T1000 (cell line): ENCODE measurements around the gene TICAM2.
"Not testable (repeated sequence)": the region's sequence is repeated elsewhere in the genome, so short reads cannot be mapped to it uniquely, and the experiment has no call there.

ENCODE experiments used
- DNase-seq: peaks from one replicate; lab custom pipeline; 2025; ENCODE audit warnings: mixed read lengths; lab: John Stamatoyannopoulos, UW

Gene TICAM2

GRCh38 chr5:115601701-115602590 lies at the start of gene TICAM2:
Gene TICAM2 (minus strand): TSS chr5:115602479. CDS start chr5:115581256, 21,223 bp downstream.
- no peak for DNase-seq

GRCh38 chr5:115649541-115649940 lies 47.3 kb upstream of the TICAM2 start:
- DNase-seq = no peak

DNA sequence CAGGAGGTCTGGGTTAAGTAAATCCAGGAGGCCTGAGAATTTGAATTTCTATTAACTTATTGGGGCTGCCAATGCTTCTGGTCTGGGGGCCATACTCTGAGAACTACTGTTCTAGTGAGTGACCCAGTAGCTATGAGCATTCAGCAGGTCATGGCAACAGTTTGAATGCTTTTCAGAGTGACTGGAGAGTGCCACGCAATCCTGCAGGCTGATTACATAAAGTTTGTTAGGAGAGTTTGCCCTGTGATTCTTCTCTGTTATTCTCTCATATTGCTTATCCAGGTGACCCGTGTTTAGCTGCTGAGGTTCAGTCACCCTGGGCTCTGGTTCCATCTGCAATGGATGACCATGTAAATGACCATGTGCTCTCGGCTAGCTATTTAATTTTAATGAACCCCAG lies 45.8 kb upstream of the TICAM2 start:
- no peak for DNase-seq

GRCh38 chr5:115645386-115645785 lies 43.1 kb upstream of the TICAM2 start:
- not testable (repeated sequence) for DNase-seq

GRCh38 chr5:115644046-115644445 lies 41.8 kb upstream of the TICAM2 start:
- DNase-seq = no peak

DNA sequence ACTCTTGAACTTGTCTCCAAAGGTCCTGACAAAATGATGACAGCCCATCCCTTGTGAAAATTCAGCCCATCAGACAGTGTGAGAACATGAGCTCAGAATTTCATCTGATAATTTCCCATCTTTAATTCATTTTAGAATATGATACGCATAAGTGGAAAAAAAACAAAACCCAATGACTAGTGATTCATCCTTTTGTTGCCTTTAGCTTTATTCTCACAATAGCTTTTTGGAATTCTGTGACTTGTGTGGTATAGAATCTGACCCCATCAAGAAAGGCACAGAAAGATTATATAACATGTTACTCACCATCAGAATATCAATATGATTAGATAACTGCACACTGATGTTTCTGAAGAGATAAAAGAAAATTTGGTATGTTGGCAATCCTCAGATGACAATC lies 39.7 kb upstream of the TICAM2 start:
- DNase-seq = no peak

DNA sequence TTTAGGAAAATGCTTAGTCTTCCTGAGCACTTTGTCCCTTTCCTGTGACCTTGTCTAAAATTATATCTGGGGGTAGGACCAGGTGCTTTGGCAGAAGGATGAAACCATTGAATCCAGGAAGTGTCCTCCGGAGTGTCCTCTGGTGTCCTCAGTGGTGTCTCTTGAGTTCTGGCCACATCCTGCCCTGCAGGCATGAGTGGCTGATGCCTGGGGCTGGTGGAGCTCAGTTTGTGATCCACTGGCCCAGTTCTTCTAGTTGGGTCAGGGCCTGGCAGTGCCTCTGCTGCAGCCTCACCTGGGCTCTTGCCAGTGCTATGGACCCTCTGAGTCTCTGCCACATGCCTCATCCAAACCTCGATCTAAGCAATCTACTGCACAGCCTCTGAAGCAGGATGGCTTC lies 38.0 kb upstream of the TICAM2 start:
- DNase-seq = no peak

- no peak for DNase-seq
These were observed 37.1 kb upstream of the TICAM2 start for GRCh38 chr5:115639377-115639776.

- DNase-seq = no peak
These were observed 35.2 kb upstream of the TICAM2 start for GRCh38 chr5:115637507-115637906.

GRCh38 chr5:115636008-115636407 lies 33.7 kb upstream of the TICAM2 start:
- DNase-seq = no peak

DNA sequence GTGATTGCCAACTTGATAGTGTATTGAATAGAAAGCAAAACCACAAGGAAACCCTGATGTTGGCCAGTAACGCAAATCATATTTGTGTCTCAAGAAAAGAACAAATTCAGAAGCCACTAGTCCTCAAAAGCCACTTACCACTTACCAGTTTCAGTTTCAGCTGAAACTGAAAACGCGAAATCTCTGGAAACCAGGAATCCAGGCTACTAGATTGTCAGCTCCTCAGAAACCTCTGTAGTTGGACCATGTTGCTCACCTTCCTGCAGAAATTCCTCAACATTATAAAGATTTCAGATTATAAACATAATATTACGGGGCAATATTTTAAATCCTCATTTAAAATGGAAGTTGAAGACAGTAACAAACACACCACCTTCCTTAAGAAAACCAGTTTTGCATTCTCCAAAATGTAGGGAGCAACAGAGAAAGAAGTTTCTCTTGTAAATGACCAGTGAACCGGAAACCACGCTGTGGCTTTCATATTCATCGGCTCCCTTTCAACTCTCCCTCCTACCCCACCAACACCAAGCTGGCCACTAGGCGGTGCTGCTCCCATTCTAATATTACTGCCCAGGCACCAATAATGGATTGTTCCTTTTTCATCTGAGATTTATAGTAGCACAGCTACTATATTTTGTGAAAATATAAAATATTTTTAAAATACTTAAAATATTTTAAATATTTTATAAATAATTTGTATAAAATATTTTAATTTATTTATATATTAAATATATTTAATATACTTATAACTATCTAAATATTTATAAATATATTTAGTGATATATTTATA lies 32.3 kb upstream of the TICAM2 start:
- DNase-seq = peak; percentile 61

DNA sequence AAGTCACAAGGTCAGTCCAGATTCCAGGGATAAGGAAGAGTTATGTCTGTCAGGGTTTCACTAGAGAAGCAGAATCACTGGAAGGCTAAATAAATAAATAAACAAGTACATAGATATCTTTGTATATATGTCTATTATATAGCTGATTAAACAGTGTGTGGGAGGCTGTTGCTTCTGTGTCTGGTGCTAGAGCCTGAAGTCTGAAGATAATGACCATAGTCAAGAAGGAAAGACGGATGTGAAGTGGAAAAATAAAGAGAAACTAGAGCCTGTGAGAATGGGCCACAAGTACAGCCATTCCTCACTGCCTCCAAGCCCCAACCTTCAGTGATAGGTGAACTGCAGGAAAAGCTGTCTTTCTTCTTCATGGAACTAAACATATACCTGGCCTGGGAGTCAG lies 27.6 kb upstream of the TICAM2 start:
- no peak for DNase-seq

DNA sequence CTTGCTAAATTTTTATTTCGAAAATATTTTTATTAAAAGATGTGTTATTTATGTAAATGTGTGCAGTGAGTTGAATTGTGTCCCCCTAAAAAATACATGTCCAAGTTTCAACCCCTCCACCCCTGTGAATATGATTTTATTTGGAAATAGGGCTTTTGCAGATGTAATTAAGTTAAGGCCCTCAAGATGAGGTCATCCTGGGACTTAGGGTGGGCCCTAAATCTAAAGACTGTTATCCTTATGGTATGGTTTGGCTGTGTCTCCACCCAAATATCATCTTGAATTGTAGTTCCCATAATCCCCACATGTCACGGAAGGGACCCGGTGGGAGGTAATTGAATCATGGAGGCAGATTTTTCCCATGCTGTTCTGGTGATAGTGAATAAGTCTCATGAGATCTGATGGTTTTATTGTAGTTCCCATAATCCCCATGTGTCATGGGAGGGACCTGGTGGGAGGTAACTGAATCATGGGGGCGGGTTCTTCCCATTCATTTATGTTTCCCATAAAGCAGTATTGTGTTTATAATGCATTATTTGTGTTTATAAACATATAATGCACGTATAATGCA lies 25.1 kb upstream of the TICAM2 start:
- DNase-seq = no peak

- DNase-seq = no peak
These were observed 24.2 kb upstream of the TICAM2 start for GRCh38 chr5:115626445-115626823.

DNA sequence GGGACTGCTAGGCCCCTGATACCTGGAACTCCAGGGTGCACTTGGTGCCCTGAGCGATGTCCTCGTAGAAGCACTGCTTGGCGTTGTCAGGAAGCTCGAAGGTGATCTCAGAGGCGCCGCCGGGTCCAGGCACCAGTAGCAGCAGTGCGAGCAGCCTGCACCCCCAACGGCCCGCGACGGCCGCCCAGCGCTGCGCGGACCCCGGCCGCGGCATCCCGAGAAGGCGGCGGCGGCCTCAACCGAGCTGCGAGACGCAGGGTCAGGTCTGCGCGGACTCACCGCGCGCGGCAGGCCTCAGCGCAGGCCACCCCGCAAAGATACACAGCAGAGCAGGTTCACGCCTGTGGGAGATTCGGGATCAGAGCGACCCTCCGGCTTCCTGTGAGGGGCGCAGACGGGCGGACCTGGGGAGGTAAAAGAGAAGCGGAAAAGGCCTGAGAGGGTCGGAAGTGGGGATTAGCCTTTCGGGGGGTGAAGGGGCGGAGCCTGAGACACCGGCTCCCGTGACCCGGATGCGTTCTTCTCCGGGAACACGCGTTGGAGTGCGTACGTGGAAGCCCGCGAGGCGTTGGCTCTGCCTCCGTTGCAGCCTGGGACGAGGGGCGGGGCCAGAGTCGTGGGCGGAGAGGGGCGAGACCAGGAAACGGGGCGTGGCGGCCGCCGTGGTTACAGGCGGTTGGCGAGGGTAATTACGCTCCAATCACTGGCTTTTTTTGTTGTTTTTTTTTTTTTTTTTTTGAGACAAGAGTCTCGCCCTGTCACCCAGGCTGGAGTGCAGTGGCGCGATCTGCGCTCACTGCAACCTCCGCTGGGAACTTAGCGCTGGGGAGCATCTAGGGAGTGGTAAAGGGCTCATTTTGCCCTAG lies 23.5 kb upstream of the TICAM2 start, which contains the start of gene TMED7:
Gene TMED7 (minus strand): TSS at position 458 of the 866 bp plus-strand sequence. CDS start 244 bp downstream, at position 214.
- DNase-seq = peak; percentile 97

GRCh38 chr5:115624994-115625393 lies 22.7 kb upstream of the TICAM2 start:
- DNase-seq = no peak

GRCh38 chr5:115623658-115624057 lies 21.4 kb upstream of the TICAM2 start:
- no peak for DNase-seq

GRCh38 chr5:115621365-115621900 lies 19.2 kb upstream of the TICAM2 start:
- DNase-seq = no peak

DNA sequence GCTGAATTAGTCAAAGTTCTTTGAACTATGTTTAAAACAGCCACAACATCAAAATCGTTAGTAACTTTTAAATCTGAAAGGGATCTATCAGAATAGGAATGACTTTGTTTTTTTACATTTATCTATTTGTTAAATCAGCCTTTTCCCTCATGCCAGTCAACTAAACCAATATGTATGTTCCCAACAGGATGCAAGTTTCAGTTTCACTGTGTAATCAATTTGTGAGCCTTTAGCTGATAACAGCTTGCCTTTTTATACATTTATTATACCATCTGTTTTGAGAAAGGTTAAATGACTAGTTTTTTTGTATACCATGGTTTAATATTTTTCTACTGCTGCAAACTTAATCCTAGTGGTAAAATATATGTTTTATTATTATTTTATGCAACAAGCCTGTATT lies 14.6 kb upstream of the TICAM2 start:
- no peak for DNase-seq

GRCh38 chr5:115616472-115616871 lies 14.2 kb upstream of the TICAM2 start:
- no peak for DNase-seq

- no peak for DNase-seq
These were observed 9.6 kb upstream of the TICAM2 start for GRCh38 chr5:115611873-115612272.
